ENCODE results near the gene ATP6V1E1.

ATP6V1E1 gene

DNA sequence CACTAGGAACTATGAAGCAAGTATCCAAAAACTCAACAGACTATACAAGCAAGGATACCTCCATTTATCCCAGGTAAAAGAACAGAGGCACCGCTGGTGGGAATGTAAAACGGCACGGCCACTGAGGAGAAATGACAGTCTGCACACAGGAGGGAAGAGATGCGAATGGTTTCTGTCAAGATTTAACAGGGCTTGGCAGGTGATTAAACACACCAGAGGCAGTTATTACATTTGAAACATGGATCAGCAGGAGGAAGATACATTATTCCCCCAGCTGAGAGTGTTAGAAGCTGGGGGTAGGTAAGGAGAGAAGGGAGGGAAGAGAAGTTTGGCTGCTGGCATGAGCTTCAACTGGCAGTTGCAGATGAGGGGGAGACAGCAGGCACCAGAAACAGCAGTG, 30.2 kb downstream of the ATP6V1E1 start:
- no peaks in the 10 kb centered on the region for H3K9me3 ChIP-seq (ENCODE audit: insufficient read depth, low read depth, low read length)
- H3K27me3 ChIP-seq (ENCODE audit: insufficient read depth, low read length), result no peaks in the 10 kb centered on the region
- H3K4me3 ChIP-seq (ENCODE audit: low read length), result no peak overlapping the region
- 95% methylated on average over 4 of the region's 4 CpGs for WGBS
- no peak overlapping the region for H3K9ac ChIP-seq (ENCODE audit: low read depth, low read length)
- no peaks in the 10 kb centered on the region for H3K4me1 ChIP-seq (ENCODE audit: insufficient read depth, low read length)
- no peak overlapping the region for H3K27ac ChIP-seq (ENCODE audit: low read depth, low read length)
- H3K36me3 ChIP-seq (ENCODE audit: insufficient read depth, low read length), result peaks cover 71% of the 10 kb centered on the region

DNA sequence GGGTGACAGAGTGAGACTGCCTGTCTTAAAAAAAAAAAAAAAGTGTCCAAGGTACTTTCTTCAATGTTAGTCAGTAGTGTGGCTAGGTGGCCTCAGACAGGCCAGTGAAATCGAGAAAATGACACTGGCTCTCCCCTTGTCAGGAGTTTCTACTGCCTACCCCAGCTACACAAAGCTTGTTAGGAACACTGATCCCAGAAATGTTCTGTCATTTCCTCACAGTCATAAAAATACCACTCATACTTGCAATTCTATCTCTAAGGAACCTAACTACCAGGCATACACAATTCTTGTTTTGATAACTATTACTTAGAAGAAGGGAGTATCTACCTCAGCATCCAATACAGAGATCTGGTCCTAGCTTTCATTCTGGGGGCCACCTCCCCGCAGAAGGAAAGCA, 31.3 kb downstream of the ATP6V1E1 start:
- no peak overlapping the region for H3K27ac ChIP-seq (ENCODE audit: low read depth, low read length)
- WGBS, result 90% methylated on average over 2 of the region's 2 CpGs
- H3K36me3 ChIP-seq (ENCODE audit: insufficient read depth, low read length), result peaks cover 80% of the 10 kb centered on the region

DNA sequence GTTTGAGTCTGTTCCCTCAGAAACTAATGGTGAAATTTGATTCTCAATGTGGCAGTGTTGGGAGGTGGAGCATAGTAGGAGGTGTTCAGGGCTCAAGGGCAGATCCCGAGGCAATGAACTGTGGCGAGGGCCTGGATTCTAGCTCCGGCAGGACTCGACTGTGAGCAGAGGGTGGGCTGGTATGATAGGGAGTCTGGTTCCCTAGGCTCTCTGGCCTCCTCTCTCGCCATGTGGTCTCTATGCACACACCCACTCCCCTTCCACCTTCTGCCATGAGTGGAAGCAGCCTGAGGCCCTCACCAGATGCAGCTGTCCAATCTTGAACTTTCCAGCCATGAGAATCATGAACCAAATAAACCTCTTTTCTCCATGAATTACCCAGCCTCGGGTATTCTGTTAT, 32.3 kb downstream of the ATP6V1E1 start:
- Histone ChIP-seq H3K36me3 (ENCODE audit: insufficient read depth, low read length) (peaks cover 86% of the 10 kb centered on the region), H3K9ac (ENCODE audit: low read depth, low read length) (no peak overlapping the region), H3K9me3 (ENCODE audit: insufficient read depth, low read depth, low read length) (no peaks in the 10 kb centered on the region), H3K27ac (ENCODE audit: low read depth, low read length) (no peak overlapping the region), H3K27me3 (ENCODE audit: insufficient read depth, low read length) (no peaks in the 10 kb centered on the region), H3K4me1 (ENCODE audit: insufficient read depth, low read length) (no peaks in the 10 kb centered on the region), H3K4me3 (ENCODE audit: low read length) (no peak overlapping the region)
- 96% methylated on average over 6 of the region's 6 CpGs for WGBS

More for the DNA sequence above, 31.3 kb downstream of the ATP6V1E1 start:
- Histone ChIP-seq H3K27me3 (ENCODE audit: insufficient read depth, low read length) (no peaks in the 10 kb centered on the region), H3K4me3 (ENCODE audit: low read length) (no peak overlapping the region), H3K9ac (ENCODE audit: low read depth, low read length) (no peak overlapping the region), H3K4me1 (ENCODE audit: insufficient read depth, low read length) (no peaks in the 10 kb centered on the region), H3K9me3 (ENCODE audit: insufficient read depth, low read depth, low read length) (no peaks in the 10 kb centered on the region)

DNA sequence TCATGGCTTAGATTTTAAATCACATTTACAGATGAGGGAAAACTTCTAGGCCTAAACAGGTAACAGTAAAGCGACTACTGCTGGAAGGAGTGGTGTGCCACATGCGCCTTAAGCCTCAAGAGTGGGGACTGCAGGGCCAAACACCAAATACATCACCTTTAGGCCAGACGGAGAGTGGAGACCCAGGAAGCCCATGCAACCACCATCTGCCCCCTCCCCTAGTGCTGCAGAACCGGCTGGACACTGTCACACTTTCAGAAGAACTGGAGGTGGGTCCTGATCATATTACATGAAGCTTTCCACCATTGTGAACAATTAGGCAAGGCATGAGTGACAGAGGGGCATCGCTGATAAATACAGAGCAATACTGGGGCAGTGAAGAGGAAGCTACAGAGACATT, 36.3 kb downstream of the ATP6V1E1 start:
- H3K9me3 ChIP-seq (ENCODE audit: insufficient read depth, low read depth, low read length), result no peaks in the 10 kb centered on the region
- H3K36me3 ChIP-seq (ENCODE audit: insufficient read depth, low read length), result peaks cover 66% of the 10 kb centered on the region
- WGBS, result 88% methylated on average over 5 of the region's 5 CpGs
- H3K27me3 ChIP-seq (ENCODE audit: insufficient read depth, low read length), result no peaks in the 10 kb centered on the region
- no peak overlapping the region for H3K9ac ChIP-seq (ENCODE audit: low read depth, low read length)
- H3K27ac ChIP-seq (ENCODE audit: low read depth, low read length), result no peak overlapping the region
- H3K4me3 ChIP-seq (ENCODE audit: low read length), result no peak overlapping the region
- no peaks in the 10 kb centered on the region for H3K4me1 ChIP-seq (ENCODE audit: insufficient read depth, low read length)

DNA sequence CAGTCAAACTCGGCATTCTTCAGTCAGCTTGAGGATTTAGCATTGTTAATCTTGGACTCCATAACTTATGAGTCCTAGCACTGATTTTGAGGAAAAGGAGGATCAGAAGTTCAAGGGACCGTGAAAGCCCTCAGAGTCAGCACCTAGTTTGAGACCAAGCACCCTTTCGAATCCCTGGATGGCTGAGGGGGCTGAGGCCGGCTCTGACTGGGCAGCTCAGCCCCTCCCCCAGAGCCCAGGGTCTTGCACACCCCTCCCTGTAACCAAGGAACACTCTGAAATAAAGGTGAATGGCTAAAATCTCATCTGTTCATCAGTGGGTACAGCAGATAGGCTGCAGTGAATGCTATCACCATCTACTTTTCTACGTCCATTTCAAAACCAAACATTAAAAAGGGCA, 38.0 kb downstream of the ATP6V1E1 start:
- no peaks in the 10 kb centered on the region for H3K4me1 ChIP-seq (ENCODE audit: insufficient read depth, low read length)
- H3K27me3 ChIP-seq (ENCODE audit: insufficient read depth, low read length), result no peaks in the 10 kb centered on the region
- no peak overlapping the region for H3K9ac ChIP-seq (ENCODE audit: low read depth, low read length)
- H3K9me3 ChIP-seq (ENCODE audit: insufficient read depth, low read depth, low read length), result no peaks in the 10 kb centered on the region
- WGBS, result 93% methylated on average over 5 of the region's 5 CpGs
- peaks cover 55% of the 10 kb centered on the region for H3K36me3 ChIP-seq (ENCODE audit: insufficient read depth, low read length)
- H3K27ac ChIP-seq (ENCODE audit: low read depth, low read length), result no peak overlapping the region
- H3K4me3 ChIP-seq (ENCODE audit: low read length), result no peak overlapping the region

DNA sequence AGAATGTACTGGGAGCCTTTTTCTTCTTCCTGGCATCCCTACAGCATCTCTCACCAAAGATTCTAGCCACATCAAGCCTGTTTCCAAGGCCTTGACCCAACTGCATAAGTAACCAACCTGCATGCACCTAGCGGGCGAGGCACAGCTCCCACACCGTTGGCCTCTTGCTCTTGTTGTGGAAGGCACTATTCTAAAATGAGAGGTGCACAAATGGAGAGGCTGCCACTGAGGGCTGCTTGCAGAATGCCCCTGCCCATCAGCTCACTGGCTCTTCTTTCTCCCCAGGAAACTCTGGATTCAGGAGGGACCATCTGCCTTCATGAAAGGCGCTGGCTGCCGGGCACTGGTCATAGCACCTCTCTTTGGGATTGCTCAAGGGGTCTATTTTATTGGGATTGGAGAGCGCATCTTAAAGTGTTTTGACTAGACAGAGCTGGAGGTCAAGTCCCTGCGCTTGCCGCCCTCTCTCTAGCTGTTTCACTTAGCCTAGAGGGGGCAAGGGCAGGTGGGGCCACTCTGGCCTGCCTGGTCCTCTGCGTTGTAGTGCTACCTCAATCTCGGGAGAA, 38.7 kb downstream of the ATP6V1E1 start:
- Histone ChIP-seq H3K36me3 (ENCODE audit: insufficient read depth, low read length) (peaks cover 49% of the 10 kb centered on the region), H3K27ac (ENCODE audit: low read depth, low read length) (no peak overlapping the region), H3K27me3 (ENCODE audit: insufficient read depth, low read length) (no peaks in the 10 kb centered on the region), H3K9me3 (ENCODE audit: insufficient read depth, low read depth, low read length) (no peaks in the 10 kb centered on the region), H3K4me1 (ENCODE audit: insufficient read depth, low read length) (no peaks in the 10 kb centered on the region), H3K9ac (ENCODE audit: low read depth, low read length) (no peak overlapping the region), H3K4me3 (ENCODE audit: low read length) (no peak overlapping the region)
- 97% methylated on average over 10 of the region's 10 CpGs for WGBS

DNA sequence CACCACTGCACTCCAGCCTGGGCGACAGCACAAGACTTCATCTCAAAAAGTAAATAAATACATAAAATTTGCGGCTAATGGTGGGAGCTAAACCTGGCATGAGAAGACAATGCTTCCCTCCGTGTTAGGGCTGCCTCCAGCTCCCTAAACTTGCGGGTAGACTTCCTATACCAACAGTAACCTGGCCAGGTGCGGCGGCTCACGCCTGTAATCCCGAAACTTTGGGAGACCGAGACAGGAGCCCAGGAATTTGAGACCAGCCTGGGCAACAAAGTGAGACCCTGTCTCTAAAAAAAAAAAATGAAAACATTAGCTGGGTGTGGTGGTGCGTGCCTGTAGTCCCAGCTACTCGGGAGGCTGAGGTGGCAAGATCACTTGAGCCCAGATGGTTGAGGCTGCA, 39.9 kb downstream of the ATP6V1E1 start:
- no peaks in the 10 kb centered on the region for H3K9me3 ChIP-seq (ENCODE audit: insufficient read depth, low read depth, low read length)
- H3K36me3 ChIP-seq (ENCODE audit: insufficient read depth, low read length), result peaks cover 37% of the 10 kb centered on the region

DNA sequence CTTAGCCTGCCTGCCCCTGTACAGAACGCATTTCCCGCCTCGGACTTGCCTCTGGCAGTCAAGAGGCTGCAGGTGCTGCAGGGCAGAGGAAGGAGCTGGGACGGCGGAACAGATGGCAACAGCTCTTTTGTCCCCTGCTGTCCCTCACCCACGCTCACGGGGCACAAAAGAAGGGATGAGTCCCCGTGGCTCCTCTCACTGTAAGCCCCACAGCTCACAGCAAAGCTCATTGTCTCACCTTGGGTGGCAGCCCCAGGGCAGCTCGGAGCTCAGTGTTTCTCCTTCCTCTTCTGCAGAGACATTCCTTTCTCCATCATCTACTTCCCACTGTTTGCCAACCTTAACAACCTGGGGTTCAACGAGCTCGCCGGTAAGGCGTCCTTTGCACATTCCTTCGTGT, 40.9 kb downstream of the ATP6V1E1 start:
- H3K9me3 ChIP-seq (ENCODE audit: insufficient read depth, low read depth, low read length), result no peaks in the 10 kb centered on the region
- 88% methylated on average over 14 of the region's 14 CpGs for WGBS
- no peaks in the 10 kb centered on the region for H3K4me1 ChIP-seq (ENCODE audit: insufficient read depth, low read length)
- H3K36me3 ChIP-seq (ENCODE audit: insufficient read depth, low read length), result peaks cover 27% of the 10 kb centered on the region
- no peak overlapping the region for H3K4me3 ChIP-seq (ENCODE audit: low read length)
- H3K9ac ChIP-seq (ENCODE audit: low read depth, low read length), result no peak overlapping the region
- H3K27me3 ChIP-seq (ENCODE audit: insufficient read depth, low read length), result no peaks in the 10 kb centered on the region
- no peak overlapping the region for H3K27ac ChIP-seq (ENCODE audit: low read depth, low read length)

More for the DNA sequence above, 39.9 kb downstream of the ATP6V1E1 start:
- no peaks in the 10 kb centered on the region for H3K4me1 ChIP-seq (ENCODE audit: insufficient read depth, low read length)
- no peaks in the 10 kb centered on the region for H3K27me3 ChIP-seq (ENCODE audit: insufficient read depth, low read length)
- no peak overlapping the region for H3K9ac ChIP-seq (ENCODE audit: low read depth, low read length)
- 98% methylated on average over 11 of the region's 11 CpGs for WGBS
- H3K27ac ChIP-seq (ENCODE audit: low read depth, low read length), result no peak overlapping the region
- H3K4me3 ChIP-seq (ENCODE audit: low read length), result no peak overlapping the region

DNA sequence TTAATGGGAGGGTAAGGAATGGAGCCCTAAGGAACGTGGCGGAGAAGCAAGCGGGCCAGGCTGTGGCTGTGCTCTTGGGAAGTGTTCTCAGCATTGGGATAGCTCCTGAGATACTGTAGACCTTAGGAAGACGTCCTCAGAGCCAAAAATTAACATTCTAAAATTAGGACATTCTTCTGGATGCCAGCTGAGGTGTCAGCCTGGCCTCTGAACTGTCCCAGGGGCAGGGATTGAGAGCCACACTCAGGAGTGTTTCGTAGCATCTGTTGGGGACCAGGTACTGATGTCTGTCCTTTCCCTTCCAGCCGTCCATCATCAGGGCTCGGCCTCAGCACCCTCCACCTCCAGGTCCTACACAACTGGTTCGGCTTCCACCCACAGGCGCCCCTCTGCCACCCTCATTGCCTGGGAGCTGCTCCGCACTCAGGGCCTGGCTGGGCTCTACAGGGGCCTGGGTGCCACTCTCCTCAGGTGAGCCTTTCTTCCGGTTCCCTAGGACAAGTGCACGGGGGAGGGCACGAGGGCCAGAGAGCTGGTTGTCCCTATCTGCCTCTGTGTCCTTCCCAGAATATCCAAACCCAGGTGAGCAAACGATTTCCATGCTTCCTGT, 41.6 kb downstream of the ATP6V1E1 start:
- 91% methylated on average over 14 of the region's 14 CpGs for WGBS
- no peak overlapping the region for H3K27ac ChIP-seq (ENCODE audit: low read depth, low read length)
- peaks cover 20% of the 10 kb centered on the region for H3K36me3 ChIP-seq (ENCODE audit: insufficient read depth, low read length)

DNA sequence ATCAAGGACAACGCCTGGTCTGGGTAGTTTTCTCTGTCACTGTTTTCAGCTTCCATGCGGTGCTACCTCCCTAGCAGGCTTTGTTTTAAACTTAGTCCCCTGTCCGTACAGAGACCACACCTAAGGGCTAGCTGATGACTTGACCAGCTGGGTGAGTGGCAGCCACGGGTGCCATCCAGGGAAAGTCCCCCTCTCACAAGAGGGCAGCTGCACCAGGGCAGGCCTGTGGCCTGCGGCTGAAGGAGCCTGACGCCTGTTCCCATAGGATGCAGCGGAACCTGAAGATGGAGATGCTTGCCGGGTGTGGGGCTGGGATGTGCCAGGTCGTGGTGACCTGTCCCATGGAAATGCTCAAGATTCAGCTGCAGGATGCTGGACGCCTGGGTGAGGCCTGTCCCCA, 45.4 kb downstream of the ATP6V1E1 start:
- Histone ChIP-seq H3K9me3 (ENCODE audit: insufficient read depth, low read depth, low read length) (no peaks in the 10 kb centered on the region), H3K36me3 (ENCODE audit: insufficient read depth, low read length) (no peaks in the 10 kb centered on the region), H3K27me3 (ENCODE audit: insufficient read depth, low read length) (no peaks in the 10 kb centered on the region), H3K9ac (ENCODE audit: low read depth, low read length) (no peak overlapping the region), H3K4me1 (ENCODE audit: insufficient read depth, low read length) (peaks cover 8% of the 10 kb centered on the region; the same call in 1 of the 2 replicates), H3K27ac (ENCODE audit: low read depth, low read length) (no peak overlapping the region), H3K4me3 (ENCODE audit: low read length) (no peak overlapping the region)
- 92% methylated on average over 10 of the region's 10 CpGs for whole genome bisulfite sequencing

More for the DNA sequence above, 41.6 kb downstream of the ATP6V1E1 start:
- no peak overlapping the region for H3K4me3 ChIP-seq (ENCODE audit: low read length)
- H3K9ac ChIP-seq (ENCODE audit: low read depth, low read length), result no peak overlapping the region
- H3K9me3 ChIP-seq (ENCODE audit: insufficient read depth, low read depth, low read length), result no peaks in the 10 kb centered on the region
- no peaks in the 10 kb centered on the region for H3K27me3 ChIP-seq (ENCODE audit: insufficient read depth, low read length)
- no peaks in the 10 kb centered on the region for H3K4me1 ChIP-seq (ENCODE audit: insufficient read depth, low read length)

DNA sequence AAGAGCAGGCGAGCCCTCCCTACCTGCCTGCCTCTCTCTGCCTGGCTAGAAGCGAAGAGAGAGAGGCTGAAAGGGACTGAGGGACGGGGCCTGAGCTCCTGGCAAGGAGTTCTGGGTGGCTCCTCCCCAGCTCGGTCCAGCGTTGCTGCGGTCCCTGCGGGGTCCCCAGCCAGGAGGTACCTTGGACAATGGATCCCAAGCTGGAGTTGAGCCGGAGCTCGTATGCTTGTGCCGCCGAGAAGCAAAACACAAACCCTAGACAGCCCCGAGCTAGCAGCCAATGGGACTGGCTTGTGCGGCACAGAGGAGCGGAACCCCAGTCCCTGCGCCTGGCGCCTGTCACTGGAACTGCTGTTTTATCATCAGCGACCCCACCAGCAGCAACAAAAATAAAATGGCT, 46.9 kb downstream of the ATP6V1E1 start:
- no peak overlapping the region for H3K4me3 ChIP-seq (ENCODE audit: low read length)
- WGBS, result 94% methylated on average over 17 of the region's 17 CpGs
- H3K9me3 ChIP-seq (ENCODE audit: insufficient read depth, low read depth, low read length), result no peaks in the 10 kb centered on the region
- H3K9ac ChIP-seq (ENCODE audit: low read depth, low read length), result no peak overlapping the region
- no peak overlapping the region for H3K27ac ChIP-seq (ENCODE audit: low read depth, low read length)
- no peaks in the 10 kb centered on the region for H3K36me3 ChIP-seq (ENCODE audit: insufficient read depth, low read length)
- no peaks in the 10 kb centered on the region for H3K27me3 ChIP-seq (ENCODE audit: insufficient read depth, low read length)
- peaks cover 8% of the 10 kb centered on the region; the same call in 1 of the 2 replicates for H3K4me1 ChIP-seq (ENCODE audit: insufficient read depth, low read length)

All from HUES64 (cell line).